Measurements from ENCODE around the gene DGAT2.

- TF ChIP-seq ZNF239 (tag by site-specific recombination; IDR thresholded peaks at IDR 0.05), result no peak
- no peak for TF ChIP-seq CTCF (tag by site-specific recombination; IDR thresholded peaks at IDR 0.05)
- TF ChIP-seq ZNF157 (tag by site-specific recombination; IDR thresholded peaks at IDR 0.05), result no peak
- TF ChIP-seq ZNF280D (tag by site-specific recombination; IDR thresholded peaks at IDR 0.05), result no peak
- TF ChIP-seq ZNF768 (tag by site-specific recombination; IDR thresholded peaks at IDR 0.05), result no peak
- no peak for TF ChIP-seq ZNF558 (tag by site-specific recombination; IDR thresholded peaks at IDR 0.05)
- TF ChIP-seq ZNF121 (tag by site-specific recombination; IDR thresholded peaks at IDR 0.05), result no peak
- TF ChIP-seq YY1 (tag by site-specific recombination; IDR thresholded peaks at IDR 0.05), result no peak
- TF ChIP-seq ZNF335 (tag by site-specific recombination; conservative IDR thresholded peaks at IDR 0.05), result no peak
- no peak for TF ChIP-seq ZNF416 (tag by site-specific recombination; IDR thresholded peaks at IDR 0.05)
- TF ChIP-seq, protein P1, sequence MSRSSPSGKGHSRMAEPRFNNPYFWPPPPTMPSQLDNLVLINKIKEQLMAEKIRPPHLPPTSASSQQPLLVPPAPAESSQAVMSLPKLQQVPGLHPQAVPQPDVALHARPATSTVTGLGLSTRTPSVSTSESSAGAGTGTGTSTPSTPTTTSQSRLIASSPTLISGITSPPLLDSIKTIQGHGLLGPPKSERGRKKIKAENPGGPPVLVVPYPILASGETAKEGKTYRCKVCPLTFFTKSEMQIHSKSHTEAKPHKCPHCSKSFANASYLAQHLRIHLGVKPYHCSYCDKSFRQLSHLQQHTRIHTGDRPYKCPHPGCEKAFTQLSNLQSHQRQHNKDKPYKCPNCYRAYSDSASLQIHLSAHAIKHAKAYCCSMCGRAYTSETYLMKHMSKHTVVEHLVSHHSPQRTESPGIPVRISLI (tag by site-specific recombination; IDR thresholded peaks at IDR 0.05), result no peak
- no peak for TF ChIP-seq ZNF10 (tag by site-specific recombination; IDR thresholded peaks at IDR 0.05)
Measured at GRCh38 chr11:75780888-75781287, 12.3 kb downstream of the DGAT2 start.

Data from HEK293 (cell line).